AG08395 (cell line): ENCODE results near the gene DNAJC10.

Experiments
- DNase-seq: peaks from one replicate; pipeline ENCODE4 v3.0.0; 2012; ENCODE audit warnings: mixed read lengths, low spot score

Gene DNAJC10

DNA sequence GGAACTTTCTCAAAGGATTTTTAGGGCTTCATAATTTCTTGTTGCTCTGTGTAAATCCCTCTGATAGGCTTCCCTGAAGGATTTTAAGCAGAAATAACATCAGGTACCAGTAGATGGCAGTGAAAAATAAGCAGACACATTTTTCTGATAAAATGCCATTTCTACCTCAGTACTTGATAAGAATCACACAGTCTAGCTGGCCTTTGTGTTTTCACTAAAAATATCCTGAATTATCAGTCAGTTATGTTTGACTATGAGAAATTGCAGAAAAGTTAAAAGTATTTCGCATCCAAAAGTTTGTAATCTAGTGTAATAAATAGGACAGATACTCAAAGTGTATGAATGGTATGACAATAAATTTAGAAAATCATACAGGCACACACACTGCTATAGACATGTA is 68.7 kb downstream of the DNAJC10 start:
- peak; percentile 26 for DNase-seq

DNA sequence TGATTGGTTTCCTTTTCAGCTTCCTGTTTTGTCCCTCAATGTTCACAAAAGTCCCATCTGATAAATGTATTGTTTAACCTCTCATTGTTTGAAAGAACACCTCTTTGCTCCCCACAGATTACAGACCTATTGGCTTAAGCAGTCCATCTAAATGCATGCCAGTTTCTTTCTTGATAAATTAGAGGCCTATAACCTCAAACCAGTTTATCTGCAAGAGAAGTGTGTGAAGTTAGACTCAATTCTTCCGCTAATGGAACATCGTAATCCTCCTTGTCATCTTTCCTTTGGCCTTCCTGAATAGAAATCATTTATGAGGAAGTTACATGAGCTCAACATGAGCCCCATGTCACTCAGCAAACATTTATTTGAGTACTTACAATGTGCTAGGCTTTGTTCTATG is 76.4 kb downstream of the DNAJC10 start:
- no peak for DNase-seq

DNA sequence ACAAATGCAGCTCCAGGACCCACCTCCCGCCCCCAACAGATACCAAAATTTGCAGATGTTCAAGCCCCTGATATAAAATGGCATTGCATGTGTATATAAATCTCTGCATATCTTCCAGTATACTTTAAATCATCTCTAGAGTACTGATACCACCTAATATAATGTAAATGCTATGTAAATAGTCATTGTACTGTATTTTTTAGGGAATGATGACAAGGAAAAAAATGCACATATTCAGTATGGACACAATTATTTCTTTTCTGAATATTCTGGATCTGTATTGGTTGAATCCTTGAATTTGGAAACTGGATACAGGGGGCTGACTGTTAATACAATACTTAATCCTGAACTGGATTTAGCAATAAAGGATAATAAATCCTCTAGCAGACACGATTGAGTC is 82.7 kb downstream of the DNAJC10 start:
- DNase-seq, result no peak

DNA sequence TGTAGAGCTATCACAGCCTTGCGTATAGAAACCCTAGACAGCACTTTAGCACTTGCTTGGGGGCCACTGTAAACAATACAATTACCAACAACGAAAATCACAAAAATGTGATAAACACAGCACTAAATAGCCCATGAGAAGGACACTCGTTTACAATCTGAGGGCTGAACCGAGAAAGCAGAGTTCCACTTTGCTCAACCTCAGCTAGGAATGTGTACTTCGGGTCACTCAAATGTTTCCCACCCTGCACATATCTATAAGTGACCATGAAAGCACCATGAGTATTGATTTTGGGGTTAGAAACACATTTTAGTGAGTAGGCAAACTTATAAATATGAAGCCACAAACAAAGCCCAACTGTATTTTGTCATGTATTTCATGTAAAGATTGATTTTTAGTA is 88.1 kb downstream of the DNAJC10 start:
- no peak for DNase-seq

DNA sequence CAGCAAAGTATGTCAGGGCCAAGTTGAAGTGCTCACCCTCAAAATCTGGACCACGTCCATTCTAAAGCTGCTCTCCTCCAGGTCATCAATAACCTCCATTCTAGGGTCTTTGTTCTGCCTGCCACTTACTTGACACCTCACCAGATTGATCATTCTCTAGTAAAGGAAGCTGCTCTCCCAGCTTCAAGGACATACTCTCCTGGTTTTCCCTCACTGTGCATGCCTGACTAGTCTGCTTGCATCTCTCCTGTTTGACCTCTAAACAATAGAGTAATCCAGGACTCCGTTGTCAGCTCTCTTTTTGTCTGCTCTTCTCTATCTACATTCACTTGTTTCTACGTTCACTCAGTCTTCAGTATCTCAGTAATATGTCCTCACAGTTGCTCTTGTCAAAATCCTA is 91.3 kb downstream of the DNAJC10 start:
- DNase-seq, result no peak

DNA sequence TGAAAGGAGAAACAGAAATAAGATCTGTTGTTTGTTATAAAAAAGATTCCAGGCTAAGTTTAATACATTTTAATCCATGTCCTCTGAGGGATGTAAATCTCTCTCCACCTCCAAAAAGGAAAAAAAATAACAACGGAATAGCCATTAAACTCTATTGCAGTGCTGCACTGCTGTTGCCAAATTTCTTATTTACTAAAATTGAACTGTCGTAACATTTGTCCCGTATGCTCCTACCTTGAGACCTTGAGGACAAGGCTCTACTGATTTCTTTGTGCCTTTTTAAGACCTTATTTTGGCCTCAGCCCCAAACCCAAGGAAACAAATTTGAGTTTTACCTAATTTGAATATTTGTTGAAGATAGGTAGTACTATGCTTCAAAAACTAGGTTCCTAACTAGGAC is 94.0 kb downstream of the DNAJC10 start:
- DNase-seq, result no peak

DNA sequence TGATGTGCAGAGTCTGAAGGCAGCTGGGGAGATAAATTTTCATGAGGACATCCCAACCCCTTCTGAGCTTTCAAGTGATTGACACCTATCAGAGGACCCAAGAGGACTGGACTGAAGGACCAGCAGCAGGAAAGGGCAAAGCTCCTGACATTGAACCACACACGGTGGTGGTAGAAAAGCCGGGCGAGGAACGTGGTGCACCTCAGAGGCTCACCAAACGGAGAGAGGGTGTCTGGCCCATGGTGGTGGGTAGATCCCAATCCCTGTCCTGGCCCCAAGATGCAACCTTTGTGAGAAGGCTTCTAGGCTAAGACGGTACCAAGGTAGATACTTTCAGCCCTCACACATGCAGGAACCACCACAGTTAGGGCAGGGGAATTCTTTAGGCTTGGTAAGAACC is 98.3 kb downstream of the DNAJC10 start:
- DNase-seq, result no peak

DNA sequence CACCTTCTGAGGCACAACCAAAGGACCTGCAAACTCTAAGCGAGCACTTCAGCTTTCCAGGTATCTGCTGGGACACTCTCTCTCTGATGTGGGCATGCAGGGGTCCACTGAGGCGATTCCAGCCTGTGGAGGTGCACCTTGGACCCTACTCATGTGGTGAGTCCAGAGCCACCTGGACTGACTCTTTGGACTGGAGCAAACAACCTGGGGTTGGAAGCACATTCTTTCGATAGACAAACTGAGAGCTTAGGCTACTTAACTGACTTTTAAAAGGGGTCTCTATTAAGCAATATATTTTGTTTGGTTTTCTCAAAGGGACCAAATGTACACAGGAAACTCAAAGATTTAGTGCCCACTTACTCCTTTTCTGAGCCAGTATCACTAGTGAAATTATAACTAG is 98.7 kb downstream of the DNAJC10 start:
- no peak for DNase-seq

DNA sequence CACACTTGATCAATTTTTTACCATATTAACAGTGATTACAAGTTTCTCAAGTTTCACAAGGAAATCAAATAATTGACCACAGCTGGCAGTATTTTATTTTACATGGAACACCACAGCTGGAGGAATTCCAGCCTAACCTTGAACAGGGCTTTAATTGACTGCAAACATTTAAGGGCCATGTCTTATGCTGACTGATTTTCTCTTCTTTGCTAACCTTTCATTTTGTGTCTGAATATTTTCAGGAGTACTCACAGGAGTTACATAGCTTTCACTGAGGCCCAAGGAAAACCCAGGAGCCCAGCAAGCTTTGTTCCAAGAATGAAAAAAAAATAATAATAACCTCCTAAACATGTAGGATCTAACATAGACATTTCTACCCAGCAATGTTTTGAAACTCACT is 100.8 kb downstream of the DNAJC10 start:
- no peak for DNase-seq

DNA sequence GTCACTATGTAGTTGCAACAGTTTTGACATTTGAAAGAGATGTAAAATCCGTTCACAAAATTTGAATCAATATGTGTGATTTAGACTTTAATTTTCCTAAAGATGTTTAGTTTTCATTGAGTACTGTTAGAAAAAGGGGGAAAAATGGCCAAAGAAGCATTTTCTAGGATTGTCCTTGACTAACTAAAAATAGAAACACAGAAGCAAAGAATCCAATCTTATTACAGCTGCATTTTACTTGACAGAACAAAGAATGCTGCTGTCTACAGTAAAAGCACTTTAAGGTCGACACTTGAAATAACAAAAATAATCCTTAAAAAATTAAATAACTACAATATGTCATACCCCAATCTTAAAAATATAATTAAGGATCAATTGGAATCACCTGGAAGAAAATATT is 101.5 kb downstream of the DNAJC10 start:
- no peak for DNase-seq

DNA sequence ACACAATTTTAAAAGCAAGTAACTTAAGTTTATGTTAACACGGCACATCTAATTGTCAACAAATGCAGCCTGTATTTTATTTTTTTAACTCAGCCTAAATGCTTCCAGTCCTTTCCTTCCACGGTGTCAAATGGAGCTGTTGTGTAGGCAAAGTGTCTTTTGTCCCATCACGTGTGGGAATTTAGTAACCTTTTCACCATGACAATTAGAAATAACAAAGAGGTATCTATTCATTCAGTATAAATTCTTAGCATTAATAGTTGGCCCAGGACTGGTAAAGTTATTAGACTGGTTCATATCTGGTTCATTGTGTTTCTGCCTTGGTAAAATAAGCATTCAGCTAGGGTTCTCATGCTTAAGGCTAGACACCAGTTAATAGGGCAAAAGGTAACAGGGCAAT is 102.4 kb downstream of the DNAJC10 start:
- DNase-seq, result no peak

DNA sequence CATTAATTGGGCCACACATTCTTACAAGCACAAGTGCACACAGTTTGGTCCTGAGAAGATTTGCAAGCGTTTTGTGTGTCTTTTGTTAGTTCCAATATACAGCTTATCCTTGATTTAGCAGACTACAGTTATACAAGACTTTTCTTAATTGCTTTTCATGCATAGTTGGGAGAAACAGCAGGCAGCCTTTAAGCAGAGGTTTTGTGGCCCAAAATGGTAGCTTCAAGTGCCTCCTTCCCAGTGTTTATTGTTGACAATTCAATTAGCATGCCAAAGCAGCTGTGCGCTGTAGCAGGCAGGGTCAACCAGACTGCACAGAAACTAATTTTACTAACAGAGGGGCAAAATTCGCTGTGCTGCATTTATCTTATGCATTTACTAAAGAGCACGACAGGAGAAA is 102.9 kb downstream of the DNAJC10 start:
- DNase-seq, result no peak

DNA sequence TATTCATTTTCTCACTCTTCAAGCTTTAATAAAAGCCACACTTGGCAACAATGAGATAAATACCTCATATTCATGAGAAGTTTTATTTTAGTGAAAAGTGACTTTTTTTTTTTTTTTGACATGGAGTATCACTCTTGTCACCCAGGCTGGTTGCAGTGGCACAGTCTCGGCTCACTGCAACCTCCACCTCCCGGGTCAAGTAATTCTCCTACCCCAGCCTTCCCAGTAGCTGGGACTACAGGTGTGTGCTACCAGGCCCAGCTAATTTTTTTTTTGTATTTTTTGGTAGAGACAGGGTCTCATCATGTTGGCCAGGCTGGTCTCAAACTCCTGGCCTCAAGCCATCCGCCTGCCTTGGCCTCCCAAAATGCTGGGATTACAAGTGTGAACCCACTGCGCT is 103.4 kb downstream of the DNAJC10 start:
- DNase-seq, result no peak

DNA sequence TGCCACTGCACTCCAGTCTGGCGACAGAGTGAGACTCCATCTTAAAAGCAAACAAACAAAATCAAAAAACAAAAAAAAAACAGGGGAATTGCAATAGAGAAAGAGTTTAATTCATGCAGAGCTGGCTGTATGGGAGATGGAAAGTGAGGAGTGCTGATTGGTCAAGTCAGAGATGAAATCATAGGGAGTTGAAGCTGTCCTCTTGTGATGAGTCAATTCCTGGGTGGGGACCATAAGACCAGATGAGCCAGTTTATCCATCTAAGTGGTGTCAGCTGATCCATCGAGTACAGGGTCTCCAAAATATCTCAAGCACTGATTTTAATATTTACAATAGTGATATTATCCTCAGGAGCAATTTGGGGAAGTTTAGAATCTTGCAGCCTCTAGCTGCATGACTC is 105.1 kb downstream of the DNAJC10 start:
- DNase-seq, result no peak

DNA sequence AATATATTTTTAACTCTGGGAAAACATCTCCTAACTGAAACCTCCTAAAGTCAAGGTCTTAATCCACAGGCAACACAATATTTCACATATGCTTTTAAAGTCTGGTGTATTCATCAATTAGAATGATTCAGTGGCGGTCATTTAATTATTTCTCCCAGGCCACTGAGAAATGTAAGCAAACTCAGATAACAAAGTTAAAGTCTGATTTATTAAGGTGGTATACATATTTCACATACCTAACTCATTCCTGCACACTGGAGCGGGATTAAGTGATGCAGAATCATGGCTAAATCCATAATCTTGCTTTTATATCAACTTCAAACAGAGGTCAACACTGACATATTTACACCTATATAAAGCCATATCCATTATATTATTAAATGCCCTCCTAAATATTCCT is 106.7 kb downstream of the DNAJC10 start:
- DNase-seq, result no peak

DNA sequence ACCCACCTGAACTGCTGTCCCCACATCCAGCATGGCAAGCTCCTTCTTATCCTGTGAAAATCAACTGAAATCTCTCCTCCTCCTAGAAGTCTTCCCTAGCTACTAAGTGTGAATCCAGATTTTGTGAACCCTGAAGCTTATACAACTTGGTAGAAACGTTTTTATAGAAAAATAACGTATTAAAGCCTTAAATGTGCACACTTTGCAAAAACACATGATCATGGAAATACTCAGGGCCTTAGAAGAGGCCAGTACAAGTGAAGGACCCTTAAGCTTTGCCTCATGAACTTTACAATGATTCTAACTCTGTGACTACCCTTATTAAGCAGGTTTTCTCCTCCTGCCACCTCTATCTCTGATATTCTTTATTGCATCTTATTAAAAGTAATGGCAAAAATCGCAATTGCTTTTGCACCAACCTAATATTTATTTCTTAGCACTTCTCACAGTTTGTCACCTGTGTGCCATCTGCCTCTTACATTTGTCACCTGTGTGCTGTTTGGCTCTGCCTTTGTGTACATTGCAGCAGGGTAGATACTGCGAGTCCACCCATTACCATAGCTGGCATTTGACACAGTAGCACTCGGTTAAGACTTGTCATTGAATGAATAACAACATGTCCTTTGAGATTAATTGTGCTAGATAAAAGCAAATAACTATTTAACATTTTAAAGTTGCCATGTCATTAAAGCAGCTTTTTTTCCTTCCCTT is 108.2 kb downstream of the DNAJC10 start:
- no peak for DNase-seq

DNA sequence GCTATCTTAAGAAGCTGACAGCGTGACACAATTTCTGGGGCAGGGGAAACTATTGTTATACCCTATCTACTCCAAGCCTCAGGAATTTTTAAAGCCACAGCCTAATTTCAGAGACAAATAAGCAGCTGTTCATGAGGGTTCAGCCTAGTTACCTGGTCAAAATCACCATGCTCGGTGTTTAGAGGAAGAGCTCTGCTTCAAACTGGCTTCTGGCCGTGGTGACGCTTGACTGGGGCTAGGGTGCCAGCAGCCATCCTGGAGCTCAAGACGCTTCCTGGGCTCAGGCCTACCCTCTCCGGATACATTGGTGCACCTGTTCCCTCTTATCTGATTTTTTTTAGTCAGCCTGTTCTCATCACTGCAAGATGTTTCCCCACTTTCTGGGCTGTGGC is 108.7 kb downstream of the DNAJC10 start:
- DNase-seq, result no peak

DNA sequence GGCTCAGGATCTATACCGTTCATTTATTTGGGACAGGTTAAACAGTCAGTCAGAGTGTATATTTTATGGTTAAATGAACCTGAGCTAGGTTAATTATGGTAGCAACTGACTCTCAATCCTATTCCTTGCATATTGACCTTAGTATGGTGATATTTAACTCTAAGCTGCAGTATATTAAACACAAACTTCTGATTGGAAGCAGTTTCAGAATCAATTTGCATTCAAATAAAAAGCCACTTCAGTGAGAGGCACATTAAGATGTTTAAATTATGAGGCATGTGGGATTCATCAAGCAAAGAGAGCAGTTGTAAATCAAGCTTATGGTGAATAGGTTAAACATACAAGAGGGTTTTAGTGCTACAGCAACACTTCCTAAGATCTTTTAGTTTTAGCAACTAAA is 110.0 kb downstream of the DNAJC10 start:
- DNase-seq, result no peak

DNA sequence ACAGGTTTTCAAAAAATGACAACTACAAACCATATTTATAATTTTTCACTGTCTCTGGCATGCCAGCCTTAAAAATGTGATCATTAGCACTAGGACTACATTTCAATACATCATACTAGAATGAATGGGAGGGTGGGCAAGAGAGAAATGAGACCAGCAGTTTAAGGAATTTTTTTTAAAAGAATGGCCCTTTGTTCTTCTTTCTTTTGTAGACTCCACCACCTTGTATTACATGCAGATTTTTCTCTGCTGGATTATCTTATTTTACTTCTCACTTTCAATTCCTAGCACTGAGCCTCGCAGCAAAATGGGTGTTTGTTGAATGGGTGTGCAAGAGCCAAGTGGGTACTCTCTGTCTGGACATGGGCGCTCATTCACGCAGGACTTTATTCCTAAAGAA is 110.4 kb downstream of the DNAJC10 start:
- DNase-seq, result no peak

DNA sequence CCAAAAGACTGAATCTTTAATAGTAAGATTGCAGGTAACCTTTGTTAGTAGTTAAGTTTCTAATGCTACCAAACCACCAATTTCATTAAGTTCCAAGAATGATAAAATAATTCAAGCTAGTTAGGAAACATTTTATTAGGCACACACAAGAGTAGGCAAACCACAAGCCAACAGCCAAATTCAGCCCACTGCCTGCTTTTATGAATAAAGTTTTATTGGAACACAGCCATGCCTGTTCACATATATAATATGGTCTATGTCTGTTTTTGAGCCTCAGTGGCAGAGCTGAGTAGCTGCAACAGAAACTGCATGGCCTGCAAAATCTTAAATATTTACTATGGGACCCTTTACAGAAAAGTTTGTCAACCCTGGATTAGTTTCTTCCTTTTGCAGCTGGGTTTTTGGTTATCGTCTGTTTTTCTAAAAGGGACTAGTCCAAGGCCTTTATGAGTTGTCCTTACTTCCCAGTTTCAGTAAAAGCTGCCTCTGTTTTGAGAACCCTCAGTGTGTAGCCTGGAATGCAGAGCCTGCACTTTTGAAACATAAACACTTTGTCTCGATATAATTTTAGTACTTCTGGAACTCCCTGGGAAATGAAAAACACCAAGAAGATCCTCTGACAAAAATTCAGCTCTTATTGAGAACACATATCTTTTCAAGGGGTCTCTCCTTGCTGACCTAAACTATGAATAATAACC is 111.3 kb downstream of the DNAJC10 start:
- DNase-seq, result no peak

DNA sequence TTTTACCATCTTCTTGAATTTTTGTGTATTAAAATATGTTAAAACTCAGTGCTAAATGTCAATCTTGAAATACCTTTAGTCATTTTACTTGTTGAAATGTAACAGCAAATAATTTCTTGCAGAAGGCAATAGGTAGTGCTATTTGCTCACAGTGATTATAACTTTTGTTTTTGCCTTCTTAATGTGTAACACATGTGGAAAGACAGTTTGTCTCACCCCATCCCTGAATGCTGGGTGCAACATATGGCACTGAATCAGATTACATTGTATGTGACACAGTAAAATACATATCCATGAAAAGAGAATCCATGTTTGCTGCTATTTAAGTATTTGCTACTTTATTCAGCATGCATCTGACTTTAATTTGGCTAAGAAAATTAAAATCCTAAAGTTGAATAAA is 115.0 kb downstream of the DNAJC10 start:
- DNase-seq, result no peak

DNA sequence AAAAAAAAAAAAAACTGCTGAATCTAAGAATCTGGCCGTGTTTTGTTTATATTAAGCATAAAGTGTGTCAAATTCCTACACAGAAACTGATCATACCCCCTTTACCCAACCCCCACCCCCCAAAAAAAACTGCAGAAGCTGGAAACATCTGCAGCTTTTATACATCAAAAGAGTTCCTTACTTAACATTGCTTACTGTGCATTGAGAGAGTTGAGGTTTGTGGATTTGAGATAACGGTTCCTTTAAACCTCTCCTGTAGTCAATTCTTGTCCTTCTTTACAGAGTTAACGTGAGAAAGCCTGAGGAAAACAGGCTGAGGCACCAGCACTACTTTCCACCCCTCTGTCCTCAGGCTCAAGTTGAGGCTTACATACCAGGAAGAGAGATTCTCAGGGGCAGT is 115.9 kb downstream of the DNAJC10 start:
- DNase-seq, result no peak

DNA sequence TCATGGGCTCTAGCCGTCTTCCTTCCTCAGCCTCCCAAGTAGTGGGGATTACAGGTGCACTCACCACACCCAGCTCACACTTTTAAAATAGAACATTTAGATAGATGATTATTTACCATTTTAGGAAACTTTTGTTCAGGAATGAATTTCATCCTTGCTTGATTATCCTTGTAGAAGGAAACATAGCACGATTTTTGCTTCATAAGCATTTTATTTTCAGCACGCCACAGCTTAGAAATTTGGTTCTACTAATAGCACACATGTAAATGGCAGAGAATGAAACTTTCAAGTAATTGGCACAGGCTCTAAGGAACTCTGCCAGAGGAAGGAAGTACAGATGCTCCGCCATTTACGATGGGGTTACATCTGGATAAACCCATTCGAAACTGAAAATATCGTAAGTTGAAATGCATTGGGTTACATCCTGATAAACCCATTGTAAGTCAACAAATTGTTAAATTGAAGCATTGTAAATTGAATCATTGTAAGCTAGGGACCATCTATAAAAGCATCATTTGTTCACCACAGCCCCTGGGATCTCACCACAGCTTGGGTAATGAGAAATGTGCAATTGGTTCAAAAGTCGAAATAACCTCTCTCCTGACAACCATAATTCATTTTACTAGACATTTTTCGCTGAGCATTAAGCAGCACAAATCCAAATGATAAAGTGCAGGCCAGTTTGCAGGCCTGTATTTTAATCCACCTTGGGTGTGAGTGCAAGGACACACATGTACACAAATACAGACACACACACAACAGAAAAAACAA is 117.2 kb downstream of the DNAJC10 start:
- no peak for DNase-seq
